Measurements from ENCODE around the gene PVRIG.
A peak's percentile ranks its signal among the peaks of the same experiment; 100 is the strongest.
"Not testable (repeated sequence)": the region's sequence is repeated elsewhere in the genome, so short reads cannot be mapped to it uniquely, and the experiment has no call there.

The PVRIG gene

DNA sequence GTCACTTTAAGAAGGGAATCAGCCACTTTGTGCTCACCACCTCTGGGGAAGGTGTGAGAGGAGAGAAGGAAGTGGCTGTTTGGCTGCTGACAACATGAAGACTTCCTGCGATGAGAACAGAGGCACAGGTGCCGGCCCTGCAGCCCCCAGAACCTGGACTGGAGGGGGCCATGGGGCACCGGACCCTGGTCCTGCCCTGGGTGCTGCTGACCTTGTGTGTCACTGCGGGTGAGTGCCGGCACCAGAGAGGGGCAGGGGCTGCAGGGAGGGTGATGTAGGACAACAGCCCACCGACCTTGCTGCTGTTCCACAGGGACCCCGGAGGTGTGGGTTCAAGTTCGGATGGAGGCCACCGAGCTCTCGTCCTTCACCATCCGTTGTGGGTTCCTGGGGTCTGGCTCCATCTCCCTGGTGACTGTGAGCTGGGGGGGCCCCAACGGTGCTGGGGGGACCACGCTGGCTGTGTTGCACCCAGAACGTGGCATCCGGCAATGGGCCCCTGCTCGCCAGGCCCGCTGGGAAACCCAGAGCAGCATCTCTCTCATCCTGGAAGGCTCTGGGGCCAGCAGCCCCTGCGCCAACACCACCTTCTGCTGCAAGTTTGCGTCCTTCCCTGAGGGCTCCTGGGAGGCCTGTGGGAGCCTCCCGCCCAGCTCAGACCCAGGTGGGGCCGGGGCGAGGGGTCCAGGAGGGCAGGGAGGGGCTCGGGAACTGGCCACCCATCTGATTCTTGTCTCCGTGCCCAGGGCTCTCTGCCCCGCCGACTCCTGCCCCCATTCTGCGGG lies at the start of gene PVRIG:
TSS of gene PVRIG (plus strand) at position 149 of the 785 bp plus-strand sequence. CDS start at position 171, 22 bp downstream.
- not testable (repeated sequence) for DNase-seq (ENCODE audit: low read depth in 2 of 2)

GRCh38 chr7:100170101-100170897 lies 49.5 kb upstream of the PVRIG start:
- DNase-seq (ENCODE audit: low read depth in 2 of 2), result no peak

- no peak for DNase-seq (ENCODE audit: low read depth in 2 of 2)
Observed at GRCh38 chr7:100171087-100171681, 48.6 kb upstream of the PVRIG start.

GRCh38 chr7:100171840-100172239 lies 47.9 kb upstream of the PVRIG start:
- no peak for DNase-seq (ENCODE audit: low read depth in 2 of 2)

DNA sequence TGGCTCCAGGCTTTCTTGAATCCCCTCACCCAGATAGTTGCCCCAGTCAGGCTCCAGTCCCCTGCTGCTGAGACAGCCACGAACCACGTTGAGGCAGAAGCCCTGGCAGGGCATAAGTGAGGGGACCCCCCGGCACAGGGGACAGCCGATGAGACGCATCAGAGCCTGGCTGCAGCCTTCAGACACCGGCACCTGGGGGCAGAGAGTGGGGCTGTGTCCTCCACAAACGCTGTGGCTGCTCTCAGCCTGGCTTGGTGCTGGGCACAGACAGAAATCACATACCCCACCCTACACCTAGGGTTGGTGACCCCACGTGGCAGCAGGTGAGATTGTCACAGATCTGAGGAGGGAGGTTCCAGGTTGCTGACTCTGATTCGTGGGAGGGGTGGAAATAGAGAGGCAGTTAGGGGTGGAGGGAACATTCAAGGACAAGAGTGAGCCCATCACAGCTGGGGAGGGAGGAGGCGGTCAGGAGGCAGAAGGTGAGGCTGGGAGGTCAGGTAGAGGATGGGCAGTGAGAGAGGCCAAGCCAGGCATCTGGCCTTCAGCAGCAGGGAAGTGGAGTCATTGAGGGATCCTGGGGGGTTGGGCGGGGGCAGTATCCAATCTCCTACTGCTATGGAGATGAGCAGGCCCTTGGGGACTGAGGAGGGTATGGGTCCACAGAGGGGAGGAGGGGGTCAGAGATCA lies 45.8 kb upstream of the PVRIG start:
- DNase-seq (ENCODE audit: low read depth in 2 of 2), result no peak

- DNase-seq (ENCODE audit: low read depth in 2 of 2), result no peak
Observed at GRCh38 chr7:100174582-100174981, 45.2 kb upstream of the PVRIG start.

GRCh38 chr7:100175296-100175935 lies 44.3 kb upstream of the PVRIG start:
- no peak for DNase-seq (ENCODE audit: low read depth in 2 of 2)

DNA sequence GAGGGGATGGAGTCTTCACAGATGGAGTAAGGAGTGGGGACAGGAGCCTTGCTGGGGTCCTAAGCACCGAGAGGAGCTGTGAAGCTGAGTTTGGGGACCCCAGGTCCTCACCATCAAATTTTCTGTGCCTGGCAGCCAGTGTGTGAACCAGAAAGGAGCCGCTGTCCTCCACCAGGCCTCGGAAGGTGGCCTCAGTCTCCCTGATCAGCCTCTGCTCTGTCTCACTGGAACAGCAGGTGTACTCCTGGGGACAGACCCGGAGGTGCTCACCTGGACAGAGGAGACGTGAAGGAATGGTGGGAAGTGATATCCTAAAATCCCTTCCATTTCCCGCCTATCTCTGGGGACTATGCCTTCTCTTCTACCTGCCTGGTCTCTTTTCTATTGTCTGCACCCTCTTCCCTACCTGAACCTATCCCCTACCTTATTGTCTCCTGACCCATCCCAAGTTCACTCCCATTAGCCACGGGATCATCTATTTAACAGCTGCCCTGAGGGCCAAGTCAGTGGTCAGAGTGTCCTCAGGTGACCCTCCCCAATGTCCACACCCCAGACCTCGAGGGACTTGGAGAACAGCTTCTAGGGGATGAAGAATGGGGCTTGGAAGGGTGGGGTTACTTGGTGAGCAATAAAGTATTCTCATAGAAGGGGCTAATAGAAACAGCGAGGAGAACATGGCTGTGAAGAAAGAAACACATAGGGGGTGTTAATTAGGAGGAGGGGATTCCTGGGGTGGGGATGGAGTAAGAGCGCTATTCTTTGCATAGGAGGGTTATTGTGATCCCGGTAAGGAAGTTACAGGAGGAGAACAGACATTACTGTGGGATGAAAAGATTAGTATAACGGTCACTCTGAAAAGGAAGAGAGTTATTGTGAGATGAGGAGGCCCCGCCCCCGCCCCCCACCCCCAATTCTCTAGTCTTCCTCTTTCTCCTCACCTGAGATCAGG lies 43.4 kb upstream of the PVRIG start:
- DNase-seq (ENCODE audit: low read depth in 2 of 2), result no peak

- DNase-seq (ENCODE audit: low read depth in 2 of 2), result peak; percentile 94
Observed at GRCh38 chr7:100177045-100178001, 42.4 kb upstream of the PVRIG start, which contains the start of the genes GPC2 and STAG3. Gene GPC2 (minus strand): TSS chr7:100177381. CDS start chr7:100177199, 182 bp downstream. Gene STAG3 (plus strand): TSS chr7:100177918. CDS start chr7:100180557, 2,639 bp downstream.

DNA sequence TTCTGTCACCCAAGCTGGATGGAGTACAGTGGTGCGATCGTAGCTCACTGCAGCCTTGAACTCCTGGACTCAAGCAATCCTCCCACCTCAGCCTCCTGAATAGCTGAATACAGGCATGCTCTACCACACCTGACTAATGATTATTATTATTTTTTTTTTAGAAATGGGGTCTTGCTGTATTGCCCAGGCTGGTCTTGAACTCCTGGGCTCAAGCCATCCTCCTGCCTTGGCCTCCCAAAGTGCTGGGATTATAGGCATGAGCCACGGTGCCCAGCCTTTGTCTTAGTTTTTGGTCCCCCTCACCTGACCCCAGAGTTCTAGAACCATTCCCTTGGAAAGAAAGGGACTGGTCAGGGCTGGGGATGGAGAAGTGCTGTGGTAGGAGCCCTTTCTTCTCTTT lies 39.7 kb upstream of the PVRIG start:
- DNase-seq (ENCODE audit: low read depth in 2 of 2), result not testable (repeated sequence)

DNA sequence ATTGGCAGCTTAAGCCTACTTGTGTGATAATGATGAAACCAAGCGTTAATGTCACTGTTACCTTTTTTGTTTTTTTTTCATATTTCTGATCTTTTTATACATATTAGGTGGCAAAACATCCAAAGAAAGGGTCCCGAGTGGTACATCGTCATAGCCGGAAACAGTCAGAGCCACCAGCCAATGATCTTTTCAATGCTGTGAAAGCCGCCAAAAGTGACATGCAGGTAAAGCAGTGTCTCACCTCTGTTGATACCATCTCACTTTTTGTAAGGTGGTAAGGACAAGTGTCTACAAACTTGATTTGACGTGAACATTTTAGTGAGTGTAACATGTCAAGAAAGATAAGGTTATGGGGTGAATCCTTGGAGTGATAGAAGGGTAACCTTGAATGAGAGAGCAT lies 37.1 kb upstream of the PVRIG start:
- not testable (repeated sequence) for DNase-seq (ENCODE audit: low read depth in 2 of 2)

DNA sequence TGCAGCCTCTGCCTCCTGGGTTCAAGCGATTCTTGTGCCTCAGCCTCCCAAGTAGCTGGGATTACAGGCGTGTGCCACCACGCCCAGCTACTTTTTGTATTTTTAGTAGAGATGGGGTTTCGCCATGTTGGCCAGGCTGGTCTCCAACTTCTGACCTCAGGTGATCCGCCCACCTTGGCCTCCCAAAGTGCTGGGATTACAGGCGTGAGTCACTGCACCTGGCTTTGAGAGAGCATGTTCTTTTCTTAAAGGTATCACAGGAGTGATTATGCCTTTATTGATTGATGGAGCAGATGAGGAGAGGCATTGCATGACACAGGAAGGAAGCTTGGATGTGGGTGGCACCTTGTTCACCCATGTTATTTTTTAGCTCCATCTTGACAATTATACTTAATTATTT lies 36.7 kb upstream of the PVRIG start:
- DNase-seq (ENCODE audit: low read depth in 2 of 2), result not testable (repeated sequence)

DNA sequence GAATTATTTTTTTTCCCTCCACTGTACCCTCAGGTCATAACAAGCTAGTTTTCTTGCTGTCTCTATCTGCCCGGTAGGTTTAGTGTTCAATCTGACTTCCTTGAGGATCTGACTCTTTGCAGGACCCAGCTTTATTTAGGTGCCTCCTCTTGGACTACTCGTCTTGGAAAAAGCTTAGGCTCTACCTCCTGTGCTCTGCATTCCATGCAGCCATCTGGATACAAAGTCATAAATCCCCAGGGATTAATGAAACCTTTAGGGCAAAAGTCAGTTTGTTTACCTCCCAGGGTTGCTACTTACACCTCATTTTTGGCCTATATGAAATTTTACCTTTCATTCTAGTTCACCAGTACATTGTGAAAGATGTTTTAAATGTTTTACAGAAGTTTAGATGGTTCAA lies 34.0 kb upstream of the PVRIG start:
- DNase-seq (ENCODE audit: low read depth in 2 of 2), result no peak

DNA sequence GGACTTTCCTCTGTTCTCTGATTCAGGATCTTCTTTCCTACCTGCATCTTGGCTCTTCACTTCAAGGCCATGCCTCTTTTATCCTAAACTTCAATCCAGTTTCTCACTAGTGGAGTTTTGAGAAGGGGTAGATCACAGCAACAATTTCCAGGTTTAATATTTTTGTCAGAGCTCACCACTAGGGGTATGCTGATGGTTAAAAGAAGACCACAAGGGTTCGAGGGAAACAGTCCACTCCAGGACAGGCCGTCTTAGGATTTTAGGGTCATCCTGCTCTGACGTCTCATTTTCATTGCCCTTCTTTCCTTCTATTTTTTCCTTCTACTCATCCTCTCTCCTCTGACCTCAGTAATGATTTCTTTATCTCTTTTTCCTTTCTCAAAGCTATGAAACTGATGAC lies 30.7 kb upstream of the PVRIG start:
- DNase-seq (ENCODE audit: low read depth in 2 of 2), result no peak

- DNase-seq (ENCODE audit: low read depth in 2 of 2), result no peak
Observed at GRCh38 chr7:100190048-100190711, 29.6 kb upstream of the PVRIG start.

DNA sequence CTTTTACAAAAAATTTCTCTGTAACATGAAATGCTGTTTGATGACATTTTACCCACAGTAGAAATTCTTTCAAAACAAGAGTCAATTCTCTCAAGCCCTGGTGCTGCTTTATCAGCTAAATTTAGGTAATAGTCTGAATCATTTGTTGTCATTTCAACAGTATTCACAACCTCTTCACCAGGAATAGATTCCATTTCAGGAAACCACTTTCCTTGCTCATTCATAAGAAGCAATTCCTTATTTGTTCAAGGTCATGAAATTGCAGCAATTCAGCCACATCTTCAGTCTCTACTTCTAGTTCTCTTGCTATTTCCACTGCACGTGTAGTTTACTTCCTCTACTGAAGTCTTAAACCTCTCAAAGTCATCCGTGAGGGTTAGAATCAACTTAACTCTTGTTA lies 28.0 kb upstream of the PVRIG start:
- no peak for DNase-seq (ENCODE audit: low read depth in 2 of 2)

DNA sequence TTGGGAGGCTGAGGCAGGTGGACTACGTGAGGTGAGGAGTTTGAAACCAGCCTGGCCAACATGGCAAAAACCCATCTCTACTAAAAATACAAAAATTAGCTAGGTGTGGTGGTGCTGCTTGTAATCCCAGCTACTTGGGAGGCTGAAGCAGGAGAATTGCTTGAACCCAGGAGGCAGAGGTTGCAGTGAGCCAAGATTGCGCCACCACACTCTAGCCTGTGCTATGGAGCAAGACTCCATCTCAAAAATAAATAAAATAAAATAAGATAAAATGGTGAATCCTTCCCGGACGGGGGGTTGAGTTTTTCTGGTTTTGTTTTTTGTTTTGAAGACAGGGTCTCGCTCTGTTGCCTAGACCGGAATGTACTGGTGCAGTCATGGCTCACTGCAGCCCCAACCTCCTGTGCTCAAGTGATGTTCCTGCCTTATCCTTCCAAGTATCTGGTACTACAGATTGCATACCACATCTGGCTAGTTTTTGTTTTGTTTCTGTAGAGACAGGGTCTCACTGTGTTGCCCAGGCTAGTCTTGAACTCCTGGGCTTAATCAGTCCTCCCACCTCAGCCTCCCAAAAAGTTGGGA lies 27.4 kb upstream of the PVRIG start:
- DNase-seq (ENCODE audit: low read depth in 2 of 2), result not testable (repeated sequence)

- DNase-seq (ENCODE audit: low read depth in 2 of 2), result no peak
Observed at GRCh38 chr7:100192969-100193368, 26.8 kb upstream of the PVRIG start.

All from stimulated activated CD8-positive, alpha-beta memory T cell treated with anti-CD3 and anti-CD28 coated beads, Interleukin-15, amount 100 ng/mL, for 4 hours (primary cell).